Liver (tissue), 9 donors: ENCODE measurements around the gene ITGA8. TPM values are rescaled to one million over a fixed set of nuclear protein-coding genes. Genes with fewer than 3 reads are reported as not detected.

ENCODE experiments used
- DNase-seq: peaks from one replicate; pipeline ENCODE4 v3.0.0-alpha.2; 2017; ENCODE audit warnings: low spot score
- H3K27ac ChIP-seq, 2 donors: one replicate each; pipeline ENCODE4 v1.7.0; 2013; ENCODE audit warnings: inconsistent platforms in 2 of 2, low read length in 2 of 2, control low read depth in 1 of 2, low read depth in 1 of 2, mild to moderate bottlenecking in 1 of 2
- H3K27me3 ChIP-seq, 4 donors: one replicate each; pipeline versions ENCODE4 v1.6.1 to v1.7.0; 2013; ENCODE audit warnings: low read length in 3 of 4, inconsistent platforms in 1 of 4, mild to moderate bottlenecking in 1 of 4, moderate library complexity in 1 of 4; ENCODE audit not compliant: control insufficient read depth in 4 of 4, insufficient read depth in 4 of 4
- H3K36me3 ChIP-seq, 4 donors: one replicate each; pipeline versions ENCODE4 v1.6.1 to v1.7.0; 2013; ENCODE audit warnings: low read length in 3 of 4, mild to moderate bottlenecking in 3 of 4, low read depth in 1 of 4, moderate library complexity in 1 of 4; ENCODE audit not compliant: control insufficient read depth in 4 of 4, insufficient read depth in 3 of 4
- H3K4me1 ChIP-seq, 4 donors: one replicate each; pipeline versions ENCODE4 v1.6.1 to v1.7.0; 2013; ENCODE audit warnings: low read length in 3 of 4, mild to moderate bottlenecking in 3 of 4, moderate library complexity in 1 of 4; ENCODE audit not compliant: control insufficient read depth in 4 of 4, insufficient read depth in 4 of 4
- H3K4me3 ChIP-seq, 3 donors: one replicate each; pipeline versions ENCODE4 v1.6.1 to v1.7.0; 2013; ENCODE audit warnings: low read length in 3 of 3, control low read depth in 1 of 3, low read depth in 1 of 3, mild to moderate bottlenecking in 1 of 3
- H3K9ac ChIP-seq, 2 donors: one replicate each; pipeline ENCODE4 v1.7.0; 2013; ENCODE audit warnings: low read length in 2 of 2, mild to moderate bottlenecking in 2 of 2, moderate library complexity in 2 of 2, control low read depth in 1 of 2, low read depth in 1 of 2
- H3K9me3 ChIP-seq, 4 donors: one replicate each; pipeline versions ENCODE4 v1.6.1 to v1.7.0; 2013; ENCODE audit warnings: low read length in 3 of 4; ENCODE audit not compliant: control insufficient read depth in 4 of 4
- ATF3 ChIP-seq: IDR thresholded peaks from 2 replicates; pipeline ENCODE4 v1.6.1; 2016; ENCODE audit warnings: antibody characterized with exemption
- CTCF ChIP-seq: fragments of 150-350 bp; IDR thresholded peaks from 2 replicates; pipeline ENCODE4 v1.5.1; 2017; ENCODE audit warnings: improper control_type of control experiment, low read depth, low read length; ENCODE audit not compliant: missing input control
- EGR1 ChIP-seq, 2 donors: IDR thresholded peaks; 2 replicates each; pipeline ENCODE4 v1.6.1; 2016 to 2018; ENCODE audit warnings: antibody characterized with exemption in 2 of 2, low read depth in 2 of 2
- FOXA1 ChIP-seq: IDR thresholded peaks from 2 replicates; pipeline ENCODE4 v1.6.1; 2016; ENCODE audit warnings: antibody characterized with exemption
- FOXA2 ChIP-seq: IDR thresholded peaks from 2 replicates; pipeline ENCODE4 v1.6.1; 2016; ENCODE audit warnings: antibody characterized with exemption
- GABPA ChIP-seq, 2 donors: IDR thresholded peaks in 1 of 2; conservative IDR thresholded peaks in 1 of 2; 2 replicates each; pipeline ENCODE4 v1.6.1; 2016; ENCODE audit warnings: antibody characterized with exemption in 2 of 2, mild to moderate bottlenecking in 1 of 2, moderate library complexity in 1 of 2
- HNF4A ChIP-seq, 2 donors: conservative IDR thresholded peaks; 2 replicates each; pipeline ENCODE4 v1.6.1; 2016; ENCODE audit warnings: antibody characterized with exemption in 2 of 2, mild to moderate bottlenecking in 2 of 2
- HNF4G ChIP-seq: IDR thresholded peaks from 2 replicates; pipeline ENCODE4 v1.6.1; 2016; ENCODE audit warnings: antibody characterized with exemption
- JUND ChIP-seq, 2 donors: IDR thresholded peaks; 2 replicates each; pipeline ENCODE4 v1.6.1; 2016; ENCODE audit warnings: antibody characterized with exemption in 2 of 2
- MAX ChIP-seq: IDR thresholded peaks from 2 replicates; pipeline ENCODE4 v1.6.1; 2016; ENCODE audit warnings: antibody characterized with exemption
- NR2F2 ChIP-seq: IDR thresholded peaks from 2 replicates; pipeline ENCODE4 v1.6.1; 2016; ENCODE audit warnings: antibody characterized with exemption
- RAD21 ChIP-seq, 2 donors: IDR thresholded peaks; 2 replicates each; pipeline ENCODE4 v1.6.1; 2016; ENCODE audit warnings: antibody characterized with exemption in 2 of 2, mild to moderate bottlenecking in 2 of 2
- REST ChIP-seq: IDR thresholded peaks from 2 replicates; pipeline ENCODE4 v1.6.1; 2016; ENCODE audit warnings: antibody characterized with exemption, mild to moderate bottlenecking
- RXRA ChIP-seq, 2 donors: IDR thresholded peaks; 2 replicates each; pipeline ENCODE4 v1.6.1; 2017 to 2018; ENCODE audit warnings: antibody characterized with exemption in 2 of 2, mild to moderate bottlenecking in 1 of 2
- SP1 ChIP-seq: IDR thresholded peaks from 2 replicates; pipeline ENCODE4 v1.6.1; 2018; ENCODE audit warnings: antibody characterized with exemption, mild to moderate bottlenecking
- TAF1 ChIP-seq: conservative IDR thresholded peaks from 2 replicates; pipeline ENCODE4 v1.6.1; 2016; ENCODE audit warnings: antibody characterized with exemption, mild to moderate bottlenecking
- YY1 ChIP-seq: IDR thresholded peaks from 2 replicates; pipeline ENCODE4 v1.6.1; 2016; ENCODE audit warnings: antibody characterized with exemption, mild to moderate bottlenecking
- ZBTB33 ChIP-seq: IDR thresholded peaks from 2 replicates; pipeline ENCODE4 v1.6.1; 2016; ENCODE audit warnings: antibody characterized with exemption
- WGBS: extraction: QIAGEN DNeasy Blood & Tissue Kit; methylation state at CpG from one replicate; pipeline ENCODE4 v1.1.7; 2013; 5-methylcytosine and 5-hydroxymethylcytosine counted together
- polyA plus RNA-seq, 2 donors: library from polyadenylated mRNA; stranded (reverse) in 1 of 2; unstranded in 1 of 2; fragments of 200-250 nt in 1 of 2; fragments of >200 nt in 1 of 2; fragmentation: Nextera tagmentation in 1 of 2; extraction: Ambion mirVana in 1 of 2; gene quantifications; one replicate each; pipeline versions ENCODE4 v1.2.1 to v1.2.3, GENCODE V29; 2013 to 2015
- total RNA-seq, 2 donors: library from RNA; depleted of rRNA; stranded (reverse); fragments of >200 nt; gene quantifications; one replicate each; pipeline ENCODE4 v1.2.3, GENCODE V29; 2014
- donor health status: healthy.
- donor health status: healthy.
- donor health status: healthy.
- donor health status: healthy.
- donor health status: healthy.

The ITGA8 gene
- total and polyA plus RNA-seq, 4 donors = 0.06 to 1.0 (median 0.60) TPM

GRCh38 chr10:15487376-15487775 lies 232.3 kb downstream of the ITGA8 start:
- H3K36me3 ChIP-seq = no peaks in the 10 kb centered on the region
- H3K4me1 ChIP-seq = no peaks in the 10 kb centered on the region
- 46% methylated on average over 4 of the region's 4 CpGs for WGBS
- no peaks in the 10 kb centered on the region for H3K9me3 ChIP-seq
- H3K27me3 ChIP-seq = peaks cover 0 to 7% (median 2%) of the 10 kb centered on the region in 4 donors
- no peak overlapping the region for H3K27ac ChIP-seq
- H3K4me3 ChIP-seq = no peak overlapping the region
- no peak overlapping the region for H3K9ac ChIP-seq
- no peak for DNase-seq
- TF ChIP-seq FOXA1 = no peak

- Histone ChIP-seq H3K9ac (no peak overlapping the region), H3K9me3 (no peaks in the 10 kb centered on the region), H3K4me1 (no peaks in the 10 kb centered on the region), H3K27me3 (peaks cover 0 to 7% (median 2%) of the 10 kb centered on the region in 4 donors), H3K36me3 (no peaks in the 10 kb centered on the region), H3K27ac (no peak overlapping the region), H3K4me3 (no peak overlapping the region)
- WGBS = 38% methylated on average over 4 of the region's 4 CpGs
- TF ChIP-seq RXRA (IDR thresholded peaks at IDR 0.05) (no peak), GABPA (IDR thresholded peaks at IDR 0.05 in 1 of 2, conservative IDR thresholded peaks at IDR 0.05 in 1 of 2) (no peak), NR2F2 (no peak), MAX (no peak), ATF3 (no peak), HNF4G (no peak), YY1 (no peak), EGR1 (IDR thresholded peaks at IDR 0.05; ENCODE audit: low read depth in 2 of 2) (no peak), TAF1 (no peak), SP1 (no peak), RAD21 (IDR thresholded peaks at IDR 0.05) (no peak), FOXA1 (no peak), REST (no peak), FOXA2 (no peak), HNF4A (conservative IDR thresholded peaks at IDR 0.05) (no peak), ZBTB33 (no peak), JUND (IDR thresholded peaks at IDR 0.05) (no peak), CTCF (no peak)
- DNase-seq = no peak
Measured at GRCh38 chr10:15486404-15486803, 233.3 kb downstream of the ITGA8 start.
